GM10266 (cell line): ENCODE measurements around the gene USP22.

ENCODE experiments used
- DNase-seq: peaks from one replicate; pipeline ENCODE4 v3.0.0; 2012; ENCODE audit errors: extremely low spot score
- TF ChIP-seq, protein P1 (sequence below): IDR thresholded peaks from 2 replicates; pipeline ENCODE4 v1.5.1; 2012; ENCODE audit warnings: mild to moderate bottlenecking, low read depth; ENCODE audit not compliant: control insufficient read depth, insufficient read depth; ENCODE audit errors: missing control alignments

USP22 gene

DNA sequence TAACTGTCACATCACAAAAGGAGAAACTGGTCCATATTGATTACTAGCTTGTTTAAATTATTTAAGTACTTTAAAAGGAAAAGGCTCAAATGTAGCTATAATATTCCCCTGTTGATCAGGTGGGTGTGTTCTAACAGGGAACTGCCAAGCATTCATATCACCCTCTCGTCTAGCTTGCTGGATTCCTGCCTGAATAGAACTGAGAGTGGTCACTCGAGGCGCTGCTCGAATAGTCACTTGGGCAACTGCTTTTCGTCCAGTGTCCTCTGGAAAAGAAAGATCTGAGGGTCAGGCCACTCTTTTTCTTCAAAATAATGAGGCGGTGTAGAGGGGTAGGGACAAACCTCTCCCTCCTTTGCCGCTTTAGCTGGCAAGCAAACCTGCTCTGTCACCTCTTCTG is 36.4 kb upstream of the USP22 start:
- TF ChIP-seq, protein P1, sequence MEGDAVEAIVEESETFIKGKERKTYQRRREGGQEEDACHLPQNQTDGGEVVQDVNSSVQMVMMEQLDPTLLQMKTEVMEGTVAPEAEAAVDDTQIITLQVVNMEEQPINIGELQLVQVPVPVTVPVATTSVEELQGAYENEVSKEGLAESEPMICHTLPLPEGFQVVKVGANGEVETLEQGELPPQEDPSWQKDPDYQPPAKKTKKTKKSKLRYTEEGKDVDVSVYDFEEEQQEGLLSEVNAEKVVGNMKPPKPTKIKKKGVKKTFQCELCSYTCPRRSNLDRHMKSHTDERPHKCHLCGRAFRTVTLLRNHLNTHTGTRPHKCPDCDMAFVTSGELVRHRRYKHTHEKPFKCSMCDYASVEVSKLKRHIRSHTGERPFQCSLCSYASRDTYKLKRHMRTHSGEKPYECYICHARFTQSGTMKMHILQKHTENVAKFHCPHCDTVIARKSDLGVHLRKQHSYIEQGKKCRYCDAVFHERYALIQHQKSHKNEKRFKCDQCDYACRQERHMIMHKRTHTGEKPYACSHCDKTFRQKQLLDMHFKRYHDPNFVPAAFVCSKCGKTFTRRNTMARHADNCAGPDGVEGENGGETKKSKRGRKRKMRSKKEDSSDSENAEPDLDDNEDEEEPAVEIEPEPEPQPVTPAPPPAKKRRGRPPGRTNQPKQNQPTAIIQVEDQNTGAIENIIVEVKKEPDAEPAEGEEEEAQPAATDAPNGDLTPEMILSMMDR: no peak
- no peak for DNase-seq

- TF ChIP-seq, protein P1: no peak
- no peak for DNase-seq
These were observed 35.4 kb upstream of the USP22 start for GRCh38 chr17:21078016-21078780.

- TF ChIP-seq, protein P1: no peak
- DNase-seq: no peak
These were observed 34.5 kb upstream of the USP22 start for GRCh38 chr17:21077281-21077680.

DNA sequence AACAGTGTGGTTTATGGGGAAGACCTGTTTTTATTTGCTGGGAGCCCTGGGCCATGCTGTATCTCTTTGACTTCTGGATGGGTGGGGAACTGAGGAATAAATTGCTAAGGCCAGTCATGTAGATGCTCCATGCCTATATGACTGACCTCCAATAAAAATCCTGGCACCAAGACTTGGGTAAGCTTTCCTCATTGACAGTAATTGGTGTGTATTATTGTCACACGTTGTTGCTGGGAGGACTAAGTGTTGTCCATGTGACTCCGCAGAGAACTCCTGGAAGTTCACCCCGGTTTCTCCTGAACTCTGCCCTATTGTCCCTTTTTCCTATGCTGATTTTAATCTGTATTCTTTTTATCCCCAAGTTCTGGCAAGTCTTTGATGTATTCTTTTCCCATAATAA is 33.4 kb upstream of the USP22 start:
- no peak for DNase-seq
- TF ChIP-seq, protein P1: no peak

DNA sequence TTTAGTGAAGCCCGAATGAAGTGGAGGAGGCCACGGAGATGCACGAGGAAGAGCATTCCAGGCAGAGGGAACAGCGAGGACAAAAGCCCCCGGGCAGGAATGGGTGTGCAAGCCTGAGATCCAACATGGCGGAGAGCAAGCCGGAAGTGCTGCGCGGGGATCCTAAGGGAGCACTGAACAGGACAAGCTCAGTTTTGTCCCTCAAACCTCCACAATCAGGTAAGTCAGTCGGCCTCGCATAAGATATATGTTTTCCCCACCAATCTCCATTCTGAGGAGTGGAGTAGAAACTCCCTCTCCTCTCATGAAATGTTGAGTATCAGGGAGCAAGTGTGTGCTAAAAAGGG is 32.9 kb upstream of the USP22 start:
- TF ChIP-seq, protein P1: no peak

DNA sequence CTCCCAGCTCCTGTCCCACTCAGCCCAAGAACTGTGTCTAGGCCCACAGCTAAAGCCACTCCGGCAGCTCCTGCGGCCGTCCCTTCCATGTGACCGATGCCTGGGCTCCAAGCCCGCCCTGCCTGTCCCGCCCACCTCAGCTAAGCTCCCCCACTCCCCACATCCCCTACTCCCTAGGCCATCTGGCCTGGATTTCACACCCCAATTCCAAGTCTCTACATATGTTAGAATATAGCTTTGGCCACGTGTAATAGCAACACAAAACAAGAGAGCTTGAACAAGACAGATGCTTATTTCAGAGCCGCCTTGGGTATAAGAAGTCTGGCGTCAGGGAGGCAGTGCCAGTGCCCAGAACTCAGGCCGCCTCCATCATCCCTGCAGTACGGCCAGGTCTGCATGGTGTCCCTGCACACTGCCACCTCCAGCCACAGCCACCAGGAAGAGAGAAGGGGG is 30.0 kb upstream of the USP22 start:
- TF ChIP-seq, protein P1: no peak
- no peak for DNase-seq

More for the DNA sequence above, 32.9 kb upstream of the USP22 start:
- no peak for DNase-seq

DNA sequence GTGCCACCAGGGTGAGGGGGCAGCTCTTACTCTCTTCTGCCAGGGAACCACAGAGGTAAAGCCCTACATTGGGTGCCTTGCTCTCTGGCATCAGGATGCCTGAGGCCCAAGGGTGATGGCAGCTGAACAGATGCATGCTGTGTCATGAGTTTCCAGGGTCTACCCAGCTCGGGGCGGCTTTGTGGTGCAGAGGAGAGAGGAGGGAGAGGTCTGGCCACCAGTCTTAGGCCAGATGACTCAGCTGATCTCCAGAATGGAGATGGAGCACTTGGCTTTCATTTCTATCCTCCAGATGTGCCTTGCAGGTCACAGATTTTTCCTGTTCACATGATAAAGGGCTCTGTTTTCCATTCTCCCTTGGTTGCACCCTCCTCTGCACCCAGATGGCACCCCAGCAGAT is 23.6 kb upstream of the USP22 start:
- no peak for DNase-seq
- TF ChIP-seq, protein P1: no peak
